Measurements from ENCODE around the gene PBX4. TPM values are rescaled to one million over a fixed set of nuclear protein-coding genes. Genes with fewer than 3 reads are reported as not detected.
"Not testable (repeated sequence)": the region's sequence is repeated elsewhere in the genome, so short reads cannot be mapped to it uniquely, and the experiment has no call there.

Gene PBX4
- total and polyA plus RNA-seq, 5 donors from 2014 or later: 4.1 to 85.3 (median 6.1) TPM

DNA sequence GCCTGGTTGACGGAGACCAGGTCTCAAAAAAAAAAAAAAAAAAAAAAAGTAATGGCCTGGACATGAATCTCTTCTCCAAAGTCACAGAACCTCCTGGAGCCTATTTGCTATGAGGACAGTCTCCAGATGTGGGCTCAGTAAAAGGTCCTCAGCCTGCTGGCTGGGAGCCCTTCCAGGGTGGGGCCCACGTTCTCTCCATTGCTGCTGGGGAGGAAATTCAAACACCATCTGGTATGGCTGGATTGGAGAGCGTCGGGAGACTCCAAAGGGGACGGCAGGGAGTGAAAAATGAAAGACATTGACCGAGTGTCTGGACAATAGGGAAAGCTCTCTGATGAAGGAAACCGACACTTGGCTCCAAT, 1.3 kb upstream of the PBX4 start:
- H3K4me1 ChIP-seq (ENCODE audit: control insufficient read depth, insufficient read depth, low read length, poor library complexity, severe bottlenecking): peaks cover 43% of the 10 kb centered on the region
- H3K9me3 Mint-ChIP-seq: peaks cover 0 to 2% (median 0%) of the 10 kb centered on the region in 7 donors
- no peaks in the 10 kb centered on the region for H3K27me3 Mint-ChIP-seq
- no peak for ATAC-seq (ENCODE audit: low read depth in 2 of 2)
- peak overlapping the region; percentile 80 to 93 (median 83) for H3K27ac Mint-ChIP-seq
- H3K9me3 ChIP-seq (ENCODE audit: control insufficient read depth in 2 of 2, low read length in 2 of 2): no peaks in the 10 kb centered on the region
- peaks cover 7 to 65% (median 29%) of the 10 kb centered on the region in 4 donors for H3K4me1 Mint-ChIP-seq
- peak overlapping the region; percentile 79 for H3K27ac ChIP-seq (ENCODE audit: insufficient read depth, low read length, poor library complexity, severe bottlenecking)
- no peaks in the 10 kb centered on the region for H3K36me3 Mint-ChIP-seq
- H3K36me3 ChIP-seq (ENCODE audit: control insufficient read depth, insufficient read depth, low read length): peaks cover 16% of the 10 kb centered on the region
- no peak overlapping the region for H3K4me3 ChIP-seq (ENCODE audit: low read depth, low read length)
- no peaks in the 10 kb centered on the region for H3K27me3 ChIP-seq (ENCODE audit: control insufficient read depth, insufficient read depth, low read length)
- DNase-seq: no peak
- H3K4me3 Mint-ChIP-seq: peak overlapping the region in 2 of 4 donors; percentile 87 to 95

DNA sequence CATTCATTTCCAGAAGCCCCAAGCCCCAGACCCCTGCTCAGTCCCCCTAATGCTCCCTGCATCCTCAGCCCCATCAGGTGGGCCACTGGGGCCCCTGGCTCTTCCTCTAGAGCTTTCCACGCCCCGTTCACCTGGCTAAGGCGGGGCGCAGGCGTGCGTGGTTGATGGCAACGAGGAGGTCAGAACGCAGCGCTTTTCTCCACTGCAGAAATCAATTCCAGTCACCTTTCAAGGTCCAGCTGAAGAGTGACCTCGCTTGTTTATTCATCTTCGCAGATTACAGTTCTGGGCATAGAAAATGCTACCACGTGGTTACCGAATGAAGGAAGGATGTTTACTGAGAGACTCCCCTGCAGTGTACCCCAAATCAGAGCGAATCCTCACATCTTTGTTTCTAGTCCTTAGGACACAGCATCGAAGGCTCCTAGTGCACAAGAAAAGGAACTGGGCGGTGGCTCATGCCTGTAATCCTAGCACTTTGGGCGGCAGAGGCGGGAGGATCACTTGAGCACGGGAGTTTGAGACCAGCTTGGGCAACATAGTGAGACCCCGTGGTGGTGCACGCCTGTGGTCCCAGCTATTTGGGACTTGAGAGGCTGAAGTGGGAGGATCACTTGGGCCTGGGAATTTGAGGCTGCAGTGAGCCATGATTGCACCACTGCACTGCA, 828 bp upstream of the PBX4 start:
- Histone ChIP-seq H3K4me1 (ENCODE audit: control insufficient read depth, insufficient read depth, low read length, poor library complexity, severe bottlenecking) (peaks cover 47% of the 10 kb centered on the region), H3K27me3 (ENCODE audit: control insufficient read depth, insufficient read depth, low read length) (no peaks in the 10 kb centered on the region), H3K27ac (ENCODE audit: insufficient read depth, low read length, poor library complexity, severe bottlenecking) (peak overlapping the region; percentile 79), H3K4me3 (ENCODE audit: low read depth, low read length) (no peak overlapping the region), H3K36me3 (ENCODE audit: control insufficient read depth, insufficient read depth, low read length) (peaks cover 12% of the 10 kb centered on the region), H3K9me3 (ENCODE audit: control insufficient read depth in 2 of 2, low read length in 2 of 2) (no peaks in the 10 kb centered on the region)
- Mint-ChIP-seq H3K4me3 (peak overlapping the region; percentile 87 to 96 (median 94)), H3K9me3 (peaks cover 0 to 2% (median 0%) of the 10 kb centered on the region in 7 donors), H3K36me3 (no peaks in the 10 kb centered on the region), H3K27ac (peak overlapping the region; percentile 93 to 97 (median 95)), H3K4me1 (peaks cover 7 to 66% (median 28%) of the 10 kb centered on the region in 4 donors), H3K27me3 (no peaks in the 10 kb centered on the region)
- DNase-seq (no peak), ATAC-seq (ENCODE audit: low read depth in 2 of 2) (no peak)

DNA sequence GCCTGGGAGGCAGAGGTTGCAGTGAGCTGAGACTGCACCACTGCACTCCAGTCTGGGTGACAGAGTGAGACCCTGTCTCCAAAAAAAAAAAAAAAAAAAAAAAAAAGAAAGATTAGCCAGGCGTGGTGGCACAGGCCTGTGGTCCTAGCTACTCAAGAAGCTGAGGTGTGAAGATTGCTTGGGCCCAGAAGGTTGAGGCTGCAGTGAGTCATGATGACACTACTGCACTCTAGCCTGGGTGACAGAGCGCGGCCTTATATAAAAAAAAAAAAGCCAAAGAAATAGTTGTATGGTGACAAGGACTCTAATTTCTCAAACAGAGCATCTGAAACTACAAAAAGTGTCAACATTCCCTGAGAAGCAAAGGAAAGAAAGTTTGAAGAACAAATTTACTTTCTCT, 3.4 kb downstream of the PBX4 start:
- H3K4me1 ChIP-seq (ENCODE audit: control insufficient read depth, insufficient read depth, low read length, poor library complexity, severe bottlenecking): peaks cover 48% of the 10 kb centered on the region
- H3K27me3 ChIP-seq (ENCODE audit: control insufficient read depth, insufficient read depth, low read length): no peaks in the 10 kb centered on the region
- peaks cover 20 to 77% (median 44%) of the 10 kb centered on the region in 4 donors for H3K4me1 Mint-ChIP-seq
- no peaks in the 10 kb centered on the region for H3K27me3 Mint-ChIP-seq
- H3K4me3 ChIP-seq (ENCODE audit: low read depth, low read length): peak overlapping the region; percentile 26
- no peaks in the 10 kb centered on the region for H3K9me3 ChIP-seq (ENCODE audit: control insufficient read depth in 2 of 2, low read length in 2 of 2)
- peaks cover 0 to 2% (median 0%) of the 10 kb centered on the region in 7 donors for H3K9me3 Mint-ChIP-seq
- H3K36me3 Mint-ChIP-seq: peaks cover 15% of the 10 kb centered on the region
- peak overlapping the region; percentile 40 to 87 (median 78) for H3K4me3 Mint-ChIP-seq
- DNase-seq: peak in 1 of 3 donors; percentile 44
- H3K27ac Mint-ChIP-seq: peak overlapping the region in 2 of 3 donors; percentile 53 to 84
- no peak for ATAC-seq (ENCODE audit: low read depth in 2 of 2)
- H3K36me3 ChIP-seq (ENCODE audit: control insufficient read depth, insufficient read depth, low read length): peaks cover 9% of the 10 kb centered on the region
- H3K27ac ChIP-seq (ENCODE audit: insufficient read depth, low read length, poor library complexity, severe bottlenecking): no peak overlapping the region

DNA sequence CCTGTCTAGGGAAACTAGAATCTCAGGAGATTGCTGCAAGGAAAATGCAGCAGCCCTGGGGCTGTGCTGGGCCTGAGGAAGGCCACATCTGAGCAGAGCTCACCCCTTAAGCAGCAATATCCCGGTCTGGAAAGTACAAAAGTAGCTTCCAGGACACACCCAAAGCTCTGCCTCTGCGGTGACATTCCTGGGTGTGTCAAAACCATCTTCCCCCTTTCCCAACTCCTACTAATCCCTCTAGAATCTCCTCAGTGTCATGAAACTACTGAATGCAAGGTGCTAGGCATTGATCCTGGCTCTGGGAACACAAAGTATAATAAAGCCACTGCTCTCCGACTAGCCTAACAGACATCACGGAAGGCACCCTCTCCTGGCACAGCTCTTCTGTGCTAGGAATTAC, 5.0 kb downstream of the PBX4 start:
- Histone ChIP-seq H3K27ac (ENCODE audit: insufficient read depth, low read length, poor library complexity, severe bottlenecking) (no peak overlapping the region), H3K9me3 (ENCODE audit: control insufficient read depth in 2 of 2, low read length in 2 of 2) (no peaks in the 10 kb centered on the region), H3K36me3 (ENCODE audit: control insufficient read depth, insufficient read depth, low read length) (peaks cover 16% of the 10 kb centered on the region), H3K27me3 (ENCODE audit: control insufficient read depth, insufficient read depth, low read length) (no peaks in the 10 kb centered on the region), H3K4me1 (ENCODE audit: control insufficient read depth, insufficient read depth, low read length, poor library complexity, severe bottlenecking) (peaks cover 39% of the 10 kb centered on the region), H3K4me3 (ENCODE audit: low read depth, low read length) (no peak overlapping the region)
- peaks cover 21% of the 10 kb centered on the region for H3K36me3 Mint-ChIP-seq
- DNase-seq (no peak), ATAC-seq (ENCODE audit: low read depth in 2 of 2) (no peak)
- H3K27ac Mint-ChIP-seq: peak overlapping the region in 2 of 3 donors; percentile 6 to 64
- H3K9me3 Mint-ChIP-seq: no peaks in the 10 kb centered on the region
- H3K27me3 Mint-ChIP-seq: no peaks in the 10 kb centered on the region
- H3K4me3 Mint-ChIP-seq: peak overlapping the region in 2 of 4 donors; percentile 33 to 55
- peaks cover 20 to 75% (median 44%) of the 10 kb centered on the region in 4 donors for H3K4me1 Mint-ChIP-seq

DNA sequence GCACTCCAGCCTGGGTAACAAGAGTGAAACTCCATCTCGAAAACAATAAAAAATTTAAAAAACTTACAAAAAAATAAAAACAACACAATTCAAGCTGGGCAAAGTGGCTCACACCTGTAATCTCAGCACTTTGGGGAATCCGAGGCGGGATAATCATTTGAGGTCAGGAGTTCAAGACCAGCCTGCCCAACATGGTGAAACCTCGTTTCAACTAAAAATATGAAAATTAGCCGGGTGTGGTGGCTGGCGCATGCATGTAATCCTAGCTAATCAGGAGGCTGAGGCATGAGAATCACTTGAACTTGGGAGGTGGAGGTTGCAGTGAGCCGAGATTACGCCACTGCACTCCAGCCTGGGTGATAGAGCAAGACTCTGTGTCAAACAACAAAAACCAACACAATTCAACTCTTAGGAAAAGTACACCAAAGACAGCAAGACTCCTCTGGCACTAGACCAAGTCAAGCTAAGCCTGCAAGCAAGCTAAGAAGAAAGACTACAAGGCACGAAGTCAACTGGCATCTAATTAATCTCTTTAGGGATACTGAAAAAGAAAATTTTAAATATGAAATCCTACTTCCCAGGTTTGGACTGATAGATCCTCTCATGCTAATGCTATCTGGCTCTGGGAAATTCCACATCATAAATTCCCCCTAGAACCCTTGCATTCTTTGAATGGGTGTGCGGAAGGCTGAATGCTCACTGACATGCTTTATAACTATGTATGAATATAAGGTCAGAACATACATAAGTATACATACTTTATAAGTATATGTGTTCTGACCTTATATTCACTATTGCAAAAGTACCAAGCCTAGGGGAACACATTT, 7.9 kb downstream of the PBX4 start:
- no peak overlapping the region for H3K27ac ChIP-seq (ENCODE audit: insufficient read depth, low read length, poor library complexity, severe bottlenecking)
- H3K9me3 ChIP-seq (ENCODE audit: control insufficient read depth in 2 of 2, low read length in 2 of 2): no peaks in the 10 kb centered on the region
- peaks cover 23% of the 10 kb centered on the region for H3K36me3 Mint-ChIP-seq
- peaks cover 30% of the 10 kb centered on the region for H3K4me1 ChIP-seq (ENCODE audit: control insufficient read depth, insufficient read depth, low read length, poor library complexity, severe bottlenecking)
- H3K27ac Mint-ChIP-seq: peak overlapping the region in 2 of 3 donors; percentile 49 to 72
- peak overlapping the region in 1 of 4 donors; percentile 28 for H3K4me3 Mint-ChIP-seq
- no peak for DNase-seq
- ATAC-seq (ENCODE audit: low read depth in 2 of 2): no peak
- peaks cover 18% of the 10 kb centered on the region for H3K36me3 ChIP-seq (ENCODE audit: control insufficient read depth, insufficient read depth, low read length)
- H3K9me3 Mint-ChIP-seq: no peaks in the 10 kb centered on the region
- peaks cover 18 to 78% (median 37%) of the 10 kb centered on the region in 4 donors for H3K4me1 Mint-ChIP-seq
- no peak overlapping the region for H3K4me3 ChIP-seq (ENCODE audit: low read depth, low read length)
- H3K27me3 ChIP-seq (ENCODE audit: control insufficient read depth, insufficient read depth, low read length): no peaks in the 10 kb centered on the region
- H3K27me3 Mint-ChIP-seq: no peaks in the 10 kb centered on the region

DNA sequence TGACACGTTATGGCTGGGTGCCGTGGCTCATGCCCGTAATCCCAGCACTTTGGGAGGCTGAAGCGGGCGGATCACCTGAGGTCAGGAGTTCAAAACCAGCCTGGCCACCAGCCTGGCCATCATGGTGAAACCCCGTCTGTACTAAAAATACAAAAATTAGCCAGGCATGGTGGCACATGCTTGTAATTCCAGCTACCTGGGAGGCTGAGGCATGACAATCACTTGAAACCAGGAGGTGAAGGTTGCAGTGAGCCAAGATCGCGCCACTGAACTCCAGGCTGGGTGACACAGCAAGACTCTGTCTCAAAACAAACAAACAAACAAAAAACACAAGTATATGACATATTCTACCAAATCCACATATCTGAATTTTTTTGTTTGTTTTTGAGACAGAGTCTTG, 11.8 kb downstream of the PBX4 start:
- not testable (repeated sequence) for H3K9me3 Mint-ChIP-seq; ATAC-seq (ENCODE audit: low read depth in 2 of 2); H3K36me3 ChIP-seq (ENCODE audit: control insufficient read depth, insufficient read depth, low read length); DNase-seq; H3K9me3 ChIP-seq (ENCODE audit: control insufficient read depth in 2 of 2, low read length in 2 of 2); H3K27me3 Mint-ChIP-seq; H3K4me3 ChIP-seq (ENCODE audit: low read depth, low read length); H3K27me3 ChIP-seq (ENCODE audit: control insufficient read depth, insufficient read depth, low read length)
- Mint-ChIP-seq H3K4me1 (peaks cover 25 to 80% (median 38%) of the 10 kb centered on the region in 4 donors), H3K27ac (peak overlapping the region in 2 of 3 donors; percentile 95 to 96), H3K4me3 (peak overlapping the region in 2 of 4 donors; percentile 36 to 78), H3K36me3 (peaks cover 17% of the 10 kb centered on the region)
- H3K4me1 ChIP-seq (ENCODE audit: control insufficient read depth, insufficient read depth, low read length, poor library complexity, severe bottlenecking): peaks cover 47% of the 10 kb centered on the region
- peak overlapping the region; percentile 84 for H3K27ac ChIP-seq (ENCODE audit: insufficient read depth, low read length, poor library complexity, severe bottlenecking)

DNA sequence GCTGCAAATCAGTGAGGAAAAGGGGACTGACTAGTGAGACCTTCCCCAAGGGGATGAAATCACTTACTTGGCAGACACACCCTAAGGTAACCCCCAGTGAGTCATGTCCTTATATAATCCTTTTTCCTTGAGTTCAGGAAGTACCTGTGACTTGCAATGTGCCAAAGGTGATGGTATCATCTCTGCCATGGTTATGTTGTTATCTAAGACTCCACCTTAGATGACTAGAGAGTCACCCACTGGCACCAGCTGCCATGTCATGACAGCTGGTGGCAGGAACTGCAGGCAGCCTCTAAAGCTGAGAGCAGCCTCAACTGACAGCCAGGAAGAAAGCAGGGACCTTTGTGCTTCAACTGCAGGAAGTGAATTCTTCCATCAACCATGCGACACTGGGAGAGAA, 12.5 kb downstream of the PBX4 start:
- Histone ChIP-seq H3K4me3 (ENCODE audit: low read depth, low read length) (peak overlapping the region; percentile 49), H3K27ac (ENCODE audit: insufficient read depth, low read length, poor library complexity, severe bottlenecking) (peak overlapping the region; percentile 84), H3K9me3 (ENCODE audit: control insufficient read depth in 2 of 2, low read length in 2 of 2) (no peaks in the 10 kb centered on the region), H3K27me3 (ENCODE audit: control insufficient read depth, insufficient read depth, low read length) (no peaks in the 10 kb centered on the region), H3K4me1 (ENCODE audit: control insufficient read depth, insufficient read depth, low read length, poor library complexity, severe bottlenecking) (peaks cover 54% of the 10 kb centered on the region), H3K36me3 (ENCODE audit: control insufficient read depth, insufficient read depth, low read length) (peaks cover 9% of the 10 kb centered on the region)
- Mint-ChIP-seq H3K27ac (peak overlapping the region; percentile 95 to 98 (median 96)), H3K4me1 (peaks cover 27 to 83% (median 42%) of the 10 kb centered on the region in 4 donors), H3K27me3 (no peaks in the 10 kb centered on the region), H3K36me3 (peaks cover 19% of the 10 kb centered on the region), H3K4me3 (peak overlapping the region; percentile 16 to 78 (median 56)), H3K9me3 (no peaks in the 10 kb centered on the region)
- DNase-seq (peak; percentile 47 to 90 (median 58)), ATAC-seq (ENCODE audit: low read depth in 2 of 2) (peak; percentile 89)

All from CD4-positive, CD25-positive, alpha-beta regulatory T cell (primary cell).